Osteoblast (primary cell): ENCODE data around the gene TLL2. TPM values are rescaled to one million over a fixed set of nuclear protein-coding genes. Genes with fewer than 3 reads are reported as not detected.

ENCODE experiments used
- DNase-seq: peaks from one replicate; pipeline ENCODE4 v3.0.0; 2011; ENCODE audit warnings: low spot score, mixed read lengths; ENCODE audit not compliant: insufficient read length; ENCODE audit errors: missing footprints
- H2AFZ ChIP-seq: 2 replicates; pipeline ENCODE4 v1.6.0; 2011; ENCODE audit warnings: mild to moderate bottlenecking, low read length
- H3K27ac ChIP-seq: 2 replicates; pipeline ENCODE4 v1.5.1; 2011; ENCODE audit warnings: mild to moderate bottlenecking, low read depth, low read length, moderate library complexity
- H3K27me3 ChIP-seq: 2 replicates; pipeline ENCODE4 v1.6.0; 2012; ENCODE audit warnings: mild to moderate bottlenecking, control low read depth, inconsistent platforms, low read length, moderate library complexity; ENCODE audit not compliant: insufficient read depth
- H3K36me3 ChIP-seq: 2 replicates; pipeline ENCODE4 v1.5.1; 2011; ENCODE audit warnings: mild to moderate bottlenecking, low read length, control low read depth, moderate library complexity; ENCODE audit not compliant: insufficient read depth
- H3K4me1 ChIP-seq: 2 replicates; pipeline ENCODE4 v1.5.1; 2011; ENCODE audit warnings: mild to moderate bottlenecking, low read length, control low read depth, moderate library complexity; ENCODE audit not compliant: insufficient read depth
- H3K4me2 ChIP-seq: 2 replicates; pipeline ENCODE4 v1.6.0; 2011; ENCODE audit warnings: mild to moderate bottlenecking, low read length; ENCODE audit not compliant: insufficient read depth
- H3K4me3 ChIP-seq: fragments of 200-600 bp; sonication (generic); 3 replicates; pipeline ENCODE4 v1.5.1; 2012; ENCODE audit warnings: mild to moderate bottlenecking, low read length, inconsistent platforms; ENCODE audit not compliant: insufficient read depth
- H3K79me2 ChIP-seq: 2 replicates; pipeline ENCODE4 v1.6.0; 2012; ENCODE audit warnings: mild to moderate bottlenecking, low read length, control low read depth, inconsistent platforms; ENCODE audit not compliant: insufficient read depth
- H3K9me3 ChIP-seq: 2 replicates; pipeline ENCODE4 v1.5.1; 2011; ENCODE audit warnings: low read depth, low read length, control low read depth
- H4K20me1 ChIP-seq: 2 replicates; pipeline ENCODE4 v1.6.0; 2012; ENCODE audit warnings: mild to moderate bottlenecking, low read length, control low read depth; ENCODE audit not compliant: insufficient read depth
- CTCF ChIP-seq: IDR thresholded peaks from 2 replicates; pipeline ENCODE4 v1.5.1; 2011; ENCODE audit warnings: mild to moderate bottlenecking, low read depth, low read length, moderate library complexity; ENCODE audit errors: extremely low read depth
- total RNA-seq: library from RNA; depleted of rRNA; stranded (reverse); fragments of >200 nt; gene quantifications from 2 replicates; pipeline ENCODE4 v1.2.3, GENCODE V29; 2012

The TLL2 gene
- total RNA-seq, 1 donor: 0.36 TPM

DNA sequence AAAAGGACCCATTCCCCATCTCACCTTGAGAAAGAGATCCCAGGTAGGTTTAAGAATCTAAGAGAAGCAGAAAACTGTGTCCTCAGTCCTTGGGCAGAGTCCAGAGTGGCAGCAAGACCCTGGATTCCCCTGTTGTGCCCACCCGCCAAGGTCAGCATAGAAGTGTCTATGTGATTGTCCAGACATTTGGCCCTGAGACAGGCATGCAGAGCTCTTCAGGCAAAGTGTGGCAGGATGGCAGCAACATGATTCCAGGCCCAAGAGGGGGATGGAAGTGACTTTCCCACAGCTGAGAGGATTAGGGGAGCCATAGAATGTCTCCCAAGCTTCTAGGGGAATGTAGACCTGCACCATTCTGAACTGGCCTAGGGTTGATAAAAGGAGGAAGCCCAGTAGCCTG lies 115.8 kb downstream of the TLL2 start:
- Histone ChIP-seq H3K4me2 (no peak overlapping the region), H3K27me3 (peaks cover 53% of the 10 kb centered on the region), H3K79me2 (no peaks in the 10 kb centered on the region), H2AFZ (no peak overlapping the region), H3K4me3 (no peak overlapping the region), H3K36me3 (no peaks in the 10 kb centered on the region), H3K9me3 (no peaks in the 10 kb centered on the region), H4K20me1 (no peaks in the 10 kb centered on the region), H3K27ac (no peak overlapping the region), H3K4me1 (no peaks in the 10 kb centered on the region)
- DNase-seq: no peak
- no peak for TF ChIP-seq CTCF

- H3K27ac ChIP-seq: no peak overlapping the region
- H3K4me3 ChIP-seq: no peak overlapping the region
- H3K27me3 ChIP-seq: peaks cover 53% of the 10 kb centered on the region
- no peak overlapping the region for H3K4me2 ChIP-seq
- peak; percentile 91 for TF ChIP-seq CTCF
- H2AFZ ChIP-seq: no peak overlapping the region
- no peaks in the 10 kb centered on the region for H3K79me2 ChIP-seq
- H3K9me3 ChIP-seq: no peaks in the 10 kb centered on the region
- H3K4me1 ChIP-seq: no peaks in the 10 kb centered on the region
- H3K36me3 ChIP-seq: no peaks in the 10 kb centered on the region
- DNase-seq: peak; percentile 93
- H4K20me1 ChIP-seq: no peaks in the 10 kb centered on the region
Measured at GRCh38 chr10:96395931-96396877, 117.5 kb downstream of the TLL2 start.

DNA sequence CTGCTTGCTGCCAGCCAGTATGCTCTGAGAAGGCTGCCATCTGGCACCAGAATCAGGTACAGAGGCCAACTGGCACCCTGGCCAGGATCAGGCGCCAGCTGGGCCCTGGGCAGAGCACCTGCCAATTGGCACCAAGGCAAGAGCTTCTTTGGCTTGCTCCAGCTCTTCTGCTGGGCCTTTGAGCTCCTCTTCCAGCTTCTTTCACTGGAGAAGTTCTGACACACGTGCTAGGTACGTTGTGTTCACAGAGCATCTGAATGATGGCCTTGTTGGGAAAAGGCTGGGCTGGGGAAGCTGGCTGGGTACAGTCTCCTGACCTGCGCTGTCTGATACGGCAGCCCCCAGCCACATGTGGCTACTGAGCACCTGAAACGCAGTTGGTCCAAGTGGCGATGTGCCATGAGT lies 123.3 kb downstream of the TLL2 start:
- Histone ChIP-seq H3K27ac (no peak overlapping the region), H3K4me1 (peaks cover 4% of the 10 kb centered on the region), H3K4me3 (no peak overlapping the region), H3K27me3 (peaks cover 25% of the 10 kb centered on the region), H3K79me2 (no peaks in the 10 kb centered on the region), H4K20me1 (no peaks in the 10 kb centered on the region), H3K36me3 (no peaks in the 10 kb centered on the region), H2AFZ (no peak overlapping the region), H3K4me2 (no peak overlapping the region), H3K9me3 (no peaks in the 10 kb centered on the region)
- no peak for TF ChIP-seq CTCF
- DNase-seq: no peak

DNA sequence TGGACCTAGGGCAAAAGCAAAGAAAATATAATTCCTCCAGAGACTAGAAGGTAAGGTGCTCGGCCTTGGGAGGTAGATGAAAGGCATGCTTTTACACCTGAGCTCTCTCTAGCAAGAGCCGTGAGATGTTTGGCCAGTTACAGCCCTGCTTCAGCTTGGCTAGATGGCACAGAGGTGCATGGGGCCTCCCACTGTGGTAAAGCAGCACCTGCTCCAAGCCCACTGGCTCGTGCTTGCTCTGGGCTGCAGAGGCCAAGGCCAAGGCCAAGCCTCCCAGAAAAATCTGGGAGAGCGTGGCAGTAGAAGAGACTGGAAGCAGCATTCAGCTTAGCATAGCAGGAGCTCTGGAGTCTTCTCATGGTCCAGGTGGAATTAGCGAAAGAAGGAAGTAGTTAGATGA lies 123.9 kb downstream of the TLL2 start:
- H2AFZ ChIP-seq: no peak overlapping the region
- TF ChIP-seq CTCF: no peak
- no peaks in the 10 kb centered on the region for H3K79me2 ChIP-seq
- no peak overlapping the region for H3K4me3 ChIP-seq
- H3K4me1 ChIP-seq: peaks cover 4% of the 10 kb centered on the region
- no peaks in the 10 kb centered on the region for H3K9me3 ChIP-seq
- H3K27ac ChIP-seq: no peak overlapping the region
- H3K36me3 ChIP-seq: no peaks in the 10 kb centered on the region
- no peak for DNase-seq
- H3K4me2 ChIP-seq: no peak overlapping the region
- H3K27me3 ChIP-seq: peaks cover 20% of the 10 kb centered on the region
- no peaks in the 10 kb centered on the region for H4K20me1 ChIP-seq
